ENCODE data around the gene UNC13B. TPM values are rescaled to one million over a fixed set of nuclear protein-coding genes. Genes with fewer than 3 reads are reported as not detected.

The UNC13B gene
- polyA plus RNA-seq, 4 donors = 23.9 to 26.7 (median 26.5) TPM

DNA sequence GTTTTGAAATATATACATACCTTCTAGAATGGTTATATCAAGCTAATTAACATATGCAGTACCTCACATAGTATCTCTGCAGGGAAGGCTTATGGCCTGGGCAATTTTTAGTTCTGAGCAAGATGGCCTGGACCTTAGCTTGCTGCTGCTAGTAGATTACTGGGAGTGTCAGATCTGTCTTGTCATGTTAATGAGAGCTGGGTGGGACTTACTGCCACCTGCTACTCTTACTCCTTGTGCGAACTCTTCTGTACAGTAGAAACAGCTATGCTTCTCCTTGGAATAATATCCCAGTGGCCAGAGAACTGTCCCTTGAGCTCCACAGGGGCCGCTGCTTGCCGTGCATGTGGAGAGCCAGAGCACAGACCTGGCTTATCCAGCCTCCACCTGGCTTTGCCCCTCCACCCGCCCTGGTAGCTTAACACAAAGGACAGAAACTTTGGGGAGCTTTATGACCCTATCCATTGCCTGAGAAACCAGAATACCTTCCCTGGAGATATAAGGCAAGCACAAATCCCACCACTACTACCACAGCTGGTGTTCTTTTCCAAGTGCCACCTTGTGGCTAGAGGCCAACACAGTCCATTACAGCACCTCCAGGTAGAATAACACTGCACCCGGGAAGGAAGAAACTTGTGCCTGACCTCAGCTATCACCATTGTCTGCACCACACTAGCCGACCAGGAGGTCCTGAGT lies 253.7 kb downstream of the UNC13B start:
- no peak for DNase-seq (ENCODE audit: low read depth in 4 of 4, low spot score in 2 of 4)

- no peak for DNase-seq (ENCODE audit: low read depth in 4 of 4, low spot score in 2 of 4)
These were observed 254.3 kb downstream of the UNC13B start for GRCh38 chr9:35416098-35416427.

DNA sequence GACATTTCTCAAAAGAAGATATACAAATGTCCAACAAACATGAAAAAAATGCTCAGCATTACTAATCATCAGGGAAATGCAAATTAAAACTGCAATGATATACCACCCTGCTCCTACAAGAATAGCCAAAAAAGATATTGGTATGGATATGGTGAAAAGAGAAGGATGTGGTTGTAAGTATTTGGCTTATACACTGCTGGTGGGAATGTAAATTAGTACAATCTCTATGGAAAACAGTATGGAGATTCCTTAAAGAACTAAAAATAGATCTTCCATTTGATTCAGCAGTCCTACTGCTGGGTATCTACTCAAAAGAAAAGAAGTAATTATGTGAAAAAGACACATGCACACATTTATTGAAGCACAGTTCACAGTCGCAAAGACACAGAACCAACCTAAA lies 260.5 kb downstream of the UNC13B start:
- DNase-seq (ENCODE audit: low read depth in 4 of 4, low spot score in 2 of 4) = no peak

- no peak for DNase-seq (ENCODE audit: low read depth in 4 of 4, low spot score in 2 of 4)
These were observed 260.9 kb downstream of the UNC13B start for GRCh38 chr9:35422753-35423152.

DNA sequence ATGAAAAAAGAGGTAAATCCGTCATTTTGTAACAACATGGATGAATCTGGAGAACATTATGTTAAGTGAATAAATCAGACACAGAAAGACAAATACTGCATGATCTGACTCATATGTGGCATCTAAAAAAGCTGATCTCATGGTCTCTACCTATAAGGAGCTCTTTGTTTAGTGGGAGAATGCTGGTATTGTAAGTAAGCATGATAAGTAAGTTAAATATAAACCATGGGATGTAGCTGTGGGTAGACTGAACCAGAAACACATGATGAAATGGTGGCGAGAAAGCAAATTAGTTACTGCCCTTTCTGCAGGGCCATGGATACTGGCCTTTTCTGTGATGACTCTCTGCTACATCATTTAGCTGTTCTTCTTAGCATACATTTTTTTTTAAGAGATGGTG lies 261.7 kb downstream of the UNC13B start:
- DNase-seq (ENCODE audit: low read depth in 4 of 4, low spot score in 2 of 4) = no peak

- no peak for DNase-seq (ENCODE audit: low read depth in 4 of 4, low spot score in 2 of 4)
These were observed 262.8 kb downstream of the UNC13B start for GRCh38 chr9:35424356-35425352.

DNA sequence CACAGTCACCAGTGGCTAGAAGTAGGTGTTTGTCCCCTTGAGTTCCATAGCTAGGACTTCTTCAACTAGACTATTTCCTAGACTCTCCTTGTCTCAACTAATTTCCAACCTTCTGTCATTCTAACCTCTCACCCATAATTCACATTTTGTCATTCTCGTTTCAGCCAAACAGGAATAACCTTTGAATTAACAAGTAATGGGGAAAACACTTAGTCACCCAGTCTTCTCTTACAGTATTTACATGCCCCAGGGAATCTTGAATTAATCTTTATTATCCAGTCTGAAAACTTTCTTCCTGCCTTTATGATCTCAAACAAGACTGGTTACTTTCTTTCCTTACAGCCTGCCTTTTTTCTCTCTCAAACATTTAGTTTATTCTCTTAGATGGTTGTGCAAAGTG lies 264.8 kb downstream of the UNC13B start:
- DNase-seq (ENCODE audit: low read depth in 4 of 4, low spot score in 2 of 4) = no peak

- DNase-seq (ENCODE audit: low read depth in 4 of 4, low spot score in 2 of 4) = no peak
These were observed 269.7 kb downstream of the UNC13B start for GRCh38 chr9:35431467-35431866.

DNA sequence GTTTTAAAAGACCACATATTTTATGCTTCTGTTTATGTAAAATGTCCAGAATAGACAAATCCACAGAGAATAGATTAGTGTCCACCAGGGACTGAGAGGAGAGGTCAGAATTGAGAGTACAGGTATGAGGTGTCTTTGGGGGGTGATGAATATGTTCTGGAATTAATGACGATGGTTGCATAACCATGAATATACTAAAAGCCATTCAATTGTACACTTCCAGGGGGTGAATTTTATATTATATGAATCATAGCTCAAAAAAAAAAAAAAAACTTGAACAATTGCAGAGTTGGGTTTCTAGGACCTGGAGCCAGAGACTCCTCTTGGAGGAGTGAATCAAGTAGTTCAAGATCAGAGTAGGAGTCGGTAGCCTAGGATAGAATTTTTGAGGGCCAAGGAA lies 270.3 kb downstream of the UNC13B start:
- no peak for DNase-seq (ENCODE audit: low read depth in 4 of 4, low spot score in 2 of 4)

DNA sequence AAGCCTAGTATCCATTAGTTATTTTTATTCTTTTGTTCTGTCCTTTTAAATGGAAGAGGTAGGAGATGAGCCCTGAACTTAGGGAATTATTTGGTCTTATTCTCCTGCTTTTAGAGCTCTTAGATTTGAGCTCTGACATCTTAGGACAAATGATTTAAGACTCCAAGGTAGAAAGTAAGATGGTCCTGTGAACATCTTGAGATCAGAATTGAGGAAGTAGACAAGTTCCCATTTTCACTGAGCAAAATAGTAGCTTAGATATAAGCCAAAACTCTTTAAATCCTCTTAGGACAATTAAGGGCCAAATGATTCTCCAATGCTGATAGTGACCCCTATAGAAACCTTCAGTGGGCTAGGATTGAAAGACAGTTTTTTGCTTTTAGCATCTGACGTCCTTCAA lies 275.1 kb downstream of the UNC13B start:
- no peak for DNase-seq (ENCODE audit: low read depth in 4 of 4, low spot score in 2 of 4)

- DNase-seq (ENCODE audit: low read depth in 4 of 4, low spot score in 2 of 4) = no peak
These were observed 284.2 kb downstream of the UNC13B start for GRCh38 chr9:35446012-35446411.

DNA sequence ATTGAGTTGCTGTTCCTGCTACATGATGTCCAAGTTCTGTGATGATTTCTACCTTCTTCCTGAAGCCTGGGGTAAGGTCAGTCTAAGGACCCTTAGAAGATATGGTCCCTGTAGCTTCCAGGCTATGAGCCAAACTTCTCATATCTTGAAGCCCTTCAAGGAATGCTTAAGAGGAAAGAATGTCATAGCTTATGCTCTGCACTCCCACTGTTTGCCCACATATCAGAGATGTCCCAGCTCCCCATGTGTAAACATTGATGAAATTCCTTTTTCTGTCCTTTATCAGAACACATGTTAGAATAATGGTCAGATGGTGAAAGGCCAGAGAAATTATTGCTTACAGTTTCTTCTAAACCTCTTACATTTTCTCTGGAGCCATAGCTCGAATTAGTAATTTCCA lies 286.7 kb downstream of the UNC13B start:
- no peak for DNase-seq (ENCODE audit: low read depth in 4 of 4, low spot score in 2 of 4)

DNA sequence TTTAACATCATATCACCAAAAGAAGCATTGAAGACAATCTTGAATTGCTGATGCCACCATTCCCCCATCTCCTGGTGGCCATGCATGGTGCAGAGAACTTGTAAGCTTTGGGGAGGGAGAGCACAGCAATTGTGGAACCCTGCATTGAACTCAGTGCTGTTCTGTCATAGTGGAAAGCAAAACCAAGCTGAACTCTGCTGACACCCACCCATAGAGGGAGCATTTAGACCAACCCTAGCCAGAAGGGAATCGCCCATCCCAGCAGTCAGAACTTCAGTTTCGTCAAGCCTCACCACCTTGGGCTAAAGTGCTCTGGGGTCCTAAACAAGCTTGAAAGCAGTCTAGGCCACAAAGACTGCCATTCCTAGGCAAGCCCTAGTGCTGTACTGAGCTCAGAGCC lies 290.7 kb downstream of the UNC13B start:
- DNase-seq (ENCODE audit: low read depth in 4 of 4, low spot score in 2 of 4) = no peak

- no peak for DNase-seq (ENCODE audit: low read depth in 4 of 4, low spot score in 2 of 4)
These were observed 292.0 kb downstream of the UNC13B start for GRCh38 chr9:35453786-35454185.

Other genes with a start within 250 kb of the UNC13B start
- gene PHF24, start 203.7 kb upstream of the UNC13B start, polyA plus RNA-seq (ENCODE audit: insufficient read length in 4 of 4) = under 1 TPM; 0.10 to 0.29 (median 0.21) TPM
- 10 to 100 TPM in 2 of 4 donors, 1 to 10 TPM in 2; 9.6 to 12.8 (median 10.5) TPM for gene DNAJB5, start 172.3 kb upstream of the UNC13B start, polyA plus RNA-seq (ENCODE audit: insufficient read length in 4 of 4)
- 100 to 1,000 TPM; 248 to 268 (median 263) TPM for gene VCP, start 89.4 kb upstream of the UNC13B start, polyA plus RNA-seq (ENCODE audit: insufficient read length in 4 of 4)
- gene FANCG, start 82.1 kb upstream of the UNC13B start, polyA plus RNA-seq (ENCODE audit: insufficient read length in 4 of 4) = 10 to 100 TPM; 36.7 to 53.1 (median 42.4) TPM
- gene PIGO, start 65.4 kb upstream of the UNC13B start, polyA plus RNA-seq (ENCODE audit: insufficient read length in 4 of 4) = 10 to 100 TPM; 33.1 to 38.4 (median 35.3) TPM
- gene STOML2, start 58.9 kb upstream of the UNC13B start, polyA plus RNA-seq (ENCODE audit: insufficient read length in 4 of 4) = 100 to 1,000 TPM; 115 to 135 (median 131) TPM
- 10 to 100 TPM; 13.1 to 15.5 (median 13.6) TPM for gene ATOSB, start 46.1 kb upstream of the UNC13B start, polyA plus RNA-seq (ENCODE audit: insufficient read length in 4 of 4)